ENCODE data around the gene TBXAS1. TPM values are rescaled to one million over a fixed set of nuclear protein-coding genes. Genes with fewer than 3 reads are reported as not detected.
"Not testable (repeated sequence)": the region's sequence is repeated elsewhere in the genome, so short reads cannot be mapped to it uniquely, and the experiment has no call there.

TBXAS1 gene
- total RNA-seq, 5 donors from 2014 or later (not counting 1 experiment from before 2014, with no cell fraction given), result 5.2 to 14.2 (median 7.3) TPM

DNA sequence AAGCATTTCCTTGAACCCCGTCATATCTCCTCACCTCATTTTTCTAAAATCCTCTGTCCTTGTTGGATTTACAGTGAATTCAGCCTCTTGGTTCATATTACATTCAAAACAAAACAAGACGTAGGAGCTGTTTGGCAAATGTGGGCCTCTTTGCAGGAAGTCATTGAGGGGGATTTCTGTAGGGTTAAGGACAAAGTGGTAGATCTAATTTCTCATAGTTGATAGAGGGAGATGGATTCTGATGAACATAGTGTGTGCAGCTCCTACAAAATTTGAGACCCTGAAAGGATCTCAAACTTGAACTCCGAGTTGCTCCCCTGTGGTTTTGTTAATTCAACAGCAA lies 682 bp downstream of the TBXAS1 start:
- Mint-ChIP-seq H3K36me3 (peaks cover 15% of the 10 kb centered on the region), H3K9me3 (peaks cover 3 to 18% (median 7%) of the 10 kb centered on the region in 3 donors), H3K4me3 (peak overlapping the region; percentile 73 to 76 (median 73)), H3K27ac (peak overlapping the region; percentile 91 to 92), H3K27me3 (no peaks in the 10 kb centered on the region), H3K4me1 (peaks cover 30 to 32% (median 32%) of the 10 kb centered on the region in 3 donors)
- ChIA-PET CTCF (no interaction called here), POLR2A (interaction anchor here in 1 of 2 donors (0.6 kb wide), 1 partner anchor 102 kb away, joined by 3 read pairs; no protein-coding TSS in a partner anchor)
- DNase-seq, result peak in 1 of 35 experiments; percentile 30
- peak in 3 of 4 experiments; percentile 18 to 62 (median 26) for ATAC-seq (replicated peaks in 1 of 4)
- H3K4me1 ChIP-seq (ENCODE audit: control insufficient read depth in 1 of 2, extremely low read depth in 1 of 2, insufficient read depth in 2 of 2, low read length in 2 of 2), result peaks cover 16 to 20% of the 10 kb centered on the region in 2 experiments
- H3K9me3 ChIP-seq, result no peaks in the 10 kb centered on the region
- peak overlapping the region; percentile 11 to 62 for H3K4me3 ChIP-seq (ENCODE audit: control insufficient read depth in 1 of 2, extremely low read depth in 1 of 2, low read length in 1 of 2)
- no peaks in the 10 kb centered on the region for H3K36me3 ChIP-seq (ENCODE audit: control insufficient read depth in 2 of 2, extremely low read depth in 1 of 2, insufficient read depth in 1 of 2, low read length in 1 of 2)
- peak overlapping the region; percentile 48 for H3K27ac ChIP-seq (ENCODE audit: low read length)
- no peaks in the 10 kb centered on the region for H3K27me3 ChIP-seq (replicated peaks in 1 of 2; ENCODE audit: control insufficient read depth in 2 of 2, extremely low read depth in 1 of 2, insufficient read depth in 2 of 2, low read length in 1 of 2)
- WGBS (ENCODE audit: insufficient coverage), result no CpG with 5 or more reads among the region's 3 CpGs

DNA sequence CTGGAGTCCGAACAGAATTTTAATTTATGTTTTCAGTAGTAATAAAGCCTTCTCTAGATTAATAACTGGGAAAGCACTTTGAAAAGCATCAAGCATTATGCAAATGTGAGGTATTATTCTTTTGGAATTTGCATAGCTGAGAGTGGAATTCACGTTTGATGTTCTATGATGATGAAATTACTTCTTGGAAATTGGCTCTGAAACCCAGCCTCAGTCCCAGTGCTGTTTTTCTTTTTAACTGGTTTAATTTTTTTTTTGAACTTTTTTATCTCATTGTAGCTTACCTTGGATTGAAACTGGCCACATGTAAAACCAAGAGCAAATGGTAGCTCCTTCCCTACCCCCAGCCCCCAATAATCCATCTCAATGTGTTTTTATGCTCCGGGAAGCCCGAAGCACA lies 1.2 kb downstream of the TBXAS1 start:
- H3K9me3 Mint-ChIP-seq, result peaks cover 3 to 18% (median 7%) of the 10 kb centered on the region in 3 donors
- peaks cover 16 to 20% of the 10 kb centered on the region in 2 experiments for H3K4me1 ChIP-seq (ENCODE audit: control insufficient read depth in 1 of 2, extremely low read depth in 1 of 2, insufficient read depth in 2 of 2, low read length in 2 of 2)
- peak overlapping the region; percentile 48 for H3K27ac ChIP-seq (ENCODE audit: low read length)
- H3K9me3 ChIP-seq, result no peaks in the 10 kb centered on the region
- H3K36me3 Mint-ChIP-seq, result peaks cover 15% of the 10 kb centered on the region
- DNase-seq, result no peak
- no peaks in the 10 kb centered on the region for H3K27me3 ChIP-seq (replicated peaks in 1 of 2; ENCODE audit: control insufficient read depth in 2 of 2, extremely low read depth in 1 of 2, insufficient read depth in 2 of 2, low read length in 1 of 2)
- CTCF ChIA-PET, result no interaction called here
- 0% methylated on average over 1 of the region's 4 CpGs for WGBS (ENCODE audit: insufficient coverage)
- POLR2A ChIA-PET, result interaction anchor here in 1 of 2 donors (0.6 kb wide), 1 partner anchor 390 kb away, joined by 4 read pairs; no protein-coding TSS in a partner anchor
- no peaks in the 10 kb centered on the region for H3K36me3 ChIP-seq (ENCODE audit: control insufficient read depth in 2 of 2, extremely low read depth in 1 of 2, insufficient read depth in 1 of 2, low read length in 1 of 2)
- H3K27me3 Mint-ChIP-seq, result no peaks in the 10 kb centered on the region
- H3K4me1 Mint-ChIP-seq, result peaks cover 30 to 32% (median 32%) of the 10 kb centered on the region in 3 donors
- peak overlapping the region; percentile 91 to 92 for H3K27ac Mint-ChIP-seq
- peak overlapping the region; percentile 73 to 76 (median 73) for H3K4me3 Mint-ChIP-seq
- H3K4me3 ChIP-seq (ENCODE audit: control insufficient read depth in 1 of 2, extremely low read depth in 1 of 2, low read length in 1 of 2), result peak overlapping the region; percentile 11 to 23
- no peak for ATAC-seq (replicated peaks in 1 of 4)

DNA sequence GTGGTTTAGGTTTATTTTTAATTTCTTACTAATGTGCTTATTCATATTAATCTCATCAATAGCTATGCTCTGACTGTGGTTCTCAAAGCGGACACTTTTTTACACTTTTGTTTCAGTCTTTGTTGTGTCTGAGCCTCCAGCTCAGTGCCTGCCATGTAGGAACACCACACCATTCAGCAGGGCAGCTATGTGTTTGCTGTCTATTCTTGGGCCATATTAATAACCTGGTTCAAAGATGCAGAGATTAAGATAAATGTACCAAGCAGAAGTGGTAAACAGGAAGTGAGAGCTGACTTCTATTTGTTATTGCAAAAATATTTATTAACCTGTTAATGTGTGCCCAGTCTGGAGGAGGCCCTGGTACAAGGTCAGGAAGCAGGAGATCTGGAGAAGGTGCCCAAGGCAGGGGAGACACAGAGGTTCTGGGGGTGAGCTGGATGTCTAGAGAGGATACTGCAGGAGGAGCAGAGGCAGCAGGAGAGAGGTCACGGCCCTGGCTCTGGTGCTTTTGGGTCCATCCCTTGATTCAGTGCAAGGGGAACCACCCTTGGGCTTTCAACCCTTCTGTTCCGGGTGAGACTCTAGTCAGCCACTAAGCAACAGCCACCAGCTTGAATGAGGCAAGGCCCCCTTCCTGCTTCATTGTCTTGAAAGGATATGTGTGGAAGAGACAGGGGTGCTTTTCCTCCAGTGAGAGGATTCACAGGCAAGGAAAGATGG lies 1.9 kb downstream of the TBXAS1 start:
- DNase-seq (peak in 2 of 35 experiments; percentile 7 to 13), ATAC-seq (replicated peaks in 1 of 4) (peak in 1 of 4 experiments; percentile 34)
- CTCF ChIA-PET, result no interaction called here
- Mint-ChIP-seq H3K4me3 (peak overlapping the region; percentile 73 to 76 (median 73)), H3K27me3 (no peaks in the 10 kb centered on the region), H3K36me3 (peaks cover 15% of the 10 kb centered on the region), H3K9me3 (peaks cover 3 to 18% (median 7%) of the 10 kb centered on the region in 3 donors), H3K27ac (peak overlapping the region; percentile 36 to 72), H3K4me1 (peaks cover 30 to 32% (median 32%) of the 10 kb centered on the region in 3 donors)
- peaks cover 16 to 20% of the 10 kb centered on the region in 2 experiments for H3K4me1 ChIP-seq (ENCODE audit: control insufficient read depth in 1 of 2, extremely low read depth in 1 of 2, insufficient read depth in 2 of 2, low read length in 2 of 2)
- no peaks in the 10 kb centered on the region for H3K36me3 ChIP-seq (ENCODE audit: control insufficient read depth in 2 of 2, extremely low read depth in 1 of 2, insufficient read depth in 1 of 2, low read length in 1 of 2)
- peak overlapping the region in 1 of 2 donors; percentile 23 for H3K4me3 ChIP-seq (ENCODE audit: control insufficient read depth in 1 of 2, extremely low read depth in 1 of 2, low read length in 1 of 2)
- no peaks in the 10 kb centered on the region for H3K9me3 ChIP-seq
- WGBS (ENCODE audit: insufficient coverage), result 93% methylated on average over 2 of the region's 3 CpGs
- H3K27ac ChIP-seq (ENCODE audit: low read length), result peak overlapping the region; percentile 44
- POLR2A ChIA-PET, result interaction anchor here in 1 of 2 donors (0.6 kb wide), 1 partner anchor 389 kb away, joined by 4 read pairs; no protein-coding TSS in a partner anchor
- H3K27me3 ChIP-seq (replicated peaks in 1 of 2; ENCODE audit: control insufficient read depth in 2 of 2, extremely low read depth in 1 of 2, insufficient read depth in 2 of 2, low read length in 1 of 2), result no peaks in the 10 kb centered on the region

- H3K27ac Mint-ChIP-seq; H3K36me3 ChIP-seq (ENCODE audit: control insufficient read depth in 2 of 2, extremely low read depth in 1 of 2, insufficient read depth in 1 of 2, low read length in 1 of 2); H3K27me3 ChIP-seq (replicated peaks in 1 of 2; ENCODE audit: control insufficient read depth in 2 of 2, extremely low read depth in 1 of 2, insufficient read depth in 2 of 2, low read length in 1 of 2); ATAC-seq (replicated peaks in 1 of 4); DNase-seq; H3K4me1 ChIP-seq (ENCODE audit: control insufficient read depth in 1 of 2, extremely low read depth in 1 of 2, insufficient read depth in 2 of 2, low read length in 2 of 2); H3K4me3 Mint-ChIP-seq; H3K27ac ChIP-seq (ENCODE audit: low read length); H3K27me3 Mint-ChIP-seq; CTCF ChIA-PET; H3K9me3 ChIP-seq; H3K4me1 Mint-ChIP-seq; POLR2A ChIA-PET; H3K4me3 ChIP-seq (ENCODE audit: control insufficient read depth in 1 of 2, extremely low read depth in 1 of 2, low read length in 1 of 2): not testable (repeated sequence)
- Mint-ChIP-seq H3K36me3 (peaks cover 15% of the 10 kb centered on the region), H3K9me3 (peaks cover 8 to 24% (median 10%) of the 10 kb centered on the region in 3 donors)
- no CpG with 5 or more reads among the region's 1 CpG for whole genome bisulfite sequencing (ENCODE audit: insufficient coverage)
Observed at GRCh38 chr7:139835848-139836247, 6.8 kb downstream of the TBXAS1 start.

DNA sequence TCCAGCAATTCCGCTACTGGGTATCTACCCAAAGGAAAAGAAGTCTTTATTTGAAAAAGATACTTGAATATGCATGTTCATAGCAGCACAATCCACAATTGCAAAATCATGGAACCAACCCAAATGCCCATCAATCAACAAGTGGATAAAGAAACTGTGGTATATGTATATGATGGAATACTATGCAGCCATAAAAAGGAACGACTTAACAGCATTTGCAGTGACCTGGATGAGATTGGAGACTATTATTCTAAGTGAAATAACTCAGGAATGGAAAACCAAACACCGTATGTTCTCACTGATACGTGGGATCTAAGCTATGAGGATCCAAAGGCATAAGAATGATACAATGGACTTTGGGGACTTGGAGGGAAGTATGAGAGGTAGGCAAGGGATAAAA lies 8.2 kb downstream of the TBXAS1 start:
- peaks cover 8 to 24% (median 10%) of the 10 kb centered on the region in 3 donors for H3K9me3 Mint-ChIP-seq
- H3K27ac Mint-ChIP-seq; H3K27ac ChIP-seq (ENCODE audit: low read length); H3K36me3 ChIP-seq (ENCODE audit: control insufficient read depth in 2 of 2, extremely low read depth in 1 of 2, insufficient read depth in 1 of 2, low read length in 1 of 2); H3K4me1 Mint-ChIP-seq; H3K27me3 ChIP-seq (replicated peaks in 1 of 2; ENCODE audit: control insufficient read depth in 2 of 2, extremely low read depth in 1 of 2, insufficient read depth in 2 of 2, low read length in 1 of 2); H3K4me3 Mint-ChIP-seq; H3K9me3 ChIP-seq; POLR2A ChIA-PET; ATAC-seq (replicated peaks in 1 of 4); H3K27me3 Mint-ChIP-seq; DNase-seq; H3K4me1 ChIP-seq (ENCODE audit: control insufficient read depth in 1 of 2, extremely low read depth in 1 of 2, insufficient read depth in 2 of 2, low read length in 2 of 2); H3K4me3 ChIP-seq (ENCODE audit: control insufficient read depth in 1 of 2, extremely low read depth in 1 of 2, low read length in 1 of 2); CTCF ChIA-PET: not testable (repeated sequence)
- 79% methylated on average over 3 of the region's 4 CpGs for WGBS (ENCODE audit: insufficient coverage)
- H3K36me3 Mint-ChIP-seq, result peaks cover 12% of the 10 kb centered on the region

DNA sequence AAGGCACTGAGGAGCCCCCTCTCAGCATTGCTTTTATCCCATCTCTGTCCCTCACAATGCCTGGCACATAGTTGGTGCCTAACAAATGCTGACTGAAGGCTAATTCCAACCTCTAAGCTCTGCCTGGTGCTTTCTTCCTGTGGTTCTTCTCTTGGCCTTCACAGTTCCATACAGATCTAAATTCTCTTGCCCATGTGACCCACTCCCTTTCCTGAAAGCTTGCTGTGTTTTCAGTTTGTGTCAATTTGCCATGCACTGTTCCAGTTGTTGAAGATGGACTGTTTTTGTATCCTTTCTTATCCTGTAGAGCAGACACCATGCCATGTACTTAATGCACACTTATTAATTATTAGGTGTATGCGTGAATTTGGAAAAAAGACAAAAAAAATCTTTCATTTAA lies 9.2 kb downstream of the TBXAS1 start:
- H3K27ac Mint-ChIP-seq, result no peak overlapping the region
- H3K4me1 Mint-ChIP-seq, result peaks cover 0 to 5% (median 2%) of the 10 kb centered on the region in 3 donors
- H3K9me3 ChIP-seq, result no peaks in the 10 kb centered on the region
- H3K4me3 ChIP-seq (ENCODE audit: control insufficient read depth in 1 of 2, extremely low read depth in 1 of 2, low read length in 1 of 2), result no peak overlapping the region
- H3K4me1 ChIP-seq (ENCODE audit: control insufficient read depth in 1 of 2, extremely low read depth in 1 of 2, insufficient read depth in 2 of 2, low read length in 2 of 2), result no peaks in the 10 kb centered on the region
- DNase-seq (no peak), ATAC-seq (replicated peaks in 1 of 4) (no peak)
- CTCF ChIA-PET, result no interaction called here
- peaks cover 0 to 3% of the 10 kb centered on the region in 2 donors for H3K27me3 Mint-ChIP-seq
- peaks cover 5 to 14% (median 10%) of the 10 kb centered on the region in 3 donors for H3K9me3 Mint-ChIP-seq
- H3K36me3 Mint-ChIP-seq, result peaks cover 9% of the 10 kb centered on the region
- no peaks in the 10 kb centered on the region for H3K36me3 ChIP-seq (ENCODE audit: control insufficient read depth in 2 of 2, extremely low read depth in 1 of 2, insufficient read depth in 1 of 2, low read length in 1 of 2)
- no peak overlapping the region for H3K4me3 Mint-ChIP-seq
- no peaks in the 10 kb centered on the region for H3K27me3 ChIP-seq (replicated peaks in 1 of 2; ENCODE audit: control insufficient read depth in 2 of 2, extremely low read depth in 1 of 2, insufficient read depth in 2 of 2, low read length in 1 of 2)
- WGBS (ENCODE audit: insufficient coverage), result no CpG with 5 or more reads among the region's 1 CpG
- no peak overlapping the region for H3K27ac ChIP-seq (ENCODE audit: low read length)
- POLR2A ChIA-PET, result no interaction called here

All from T-cell (primary cell).